Measurements from ENCODE around the gene WASF3. TPM values are rescaled to one million over a fixed set of nuclear protein-coding genes. Genes with fewer than 3 reads are reported as not detected.

Gene WASF3
- total and polyA plus RNA-seq, 4 donors = 4.9 to 14.4 (median 8.3) TPM

GRCh38 chr13:26619358-26619757 is 61.9 kb downstream of the WASF3 start:
- ATAC-seq (ENCODE audit: insufficient read depth, low FRiP score) (no peak), DNase-seq (no peak)
- TF ChIP-seq CTCF (IDR thresholded peaks at IDR 0.05; ENCODE audit: control extremely low read depth, extremely low read depth) = no peak
- H3K36me3 ChIP-seq (ENCODE audit: control insufficient read depth in 4 of 4, insufficient read depth in 4 of 4, low read length in 4 of 4) = peaks cover 0 to 10% (median 1%) of the 10 kb centered on the region in 4 donors
- H3K4me1 ChIP-seq (ENCODE audit: control insufficient read depth in 5 of 5, insufficient read depth in 5 of 5, low read length in 5 of 5) = no peaks in the 10 kb centered on the region
- H3K9me3 ChIP-seq (ENCODE audit: control insufficient read depth in 4 of 4, insufficient read depth in 3 of 4, low read length in 3 of 4) = peaks cover 2 to 11% (median 5%) of the 10 kb centered on the region in 4 donors
- H3K27ac ChIP-seq (ENCODE audit: low read depth in 1 of 2, low read length in 1 of 2) = no peak overlapping the region
- no peak overlapping the region for H3K9ac ChIP-seq (ENCODE audit: insufficient read depth in 1 of 2, low read length in 2 of 2)
- H3K4me3 ChIP-seq = no peak overlapping the region
- WGBS, 2 donors = 61 to 67% methylated on average over 2 of the region's 2 CpGs
- H3K27me3 ChIP-seq (ENCODE audit: control insufficient read depth in 3 of 3, insufficient read depth in 3 of 3, low read length in 2 of 3) = no peaks in the 10 kb centered on the region

- H3K9ac ChIP-seq (ENCODE audit: insufficient read depth in 1 of 2, low read length in 2 of 2) = no peak overlapping the region
- ATAC-seq (ENCODE audit: insufficient read depth, low FRiP score) (no peak), DNase-seq (no peak)
- no peak overlapping the region for H3K27ac ChIP-seq (ENCODE audit: low read depth in 1 of 2, low read length in 1 of 2)
- WGBS, 2 donors = 83 to 86% methylated on average over 4 of the region's 4 CpGs
- H3K4me1 ChIP-seq (ENCODE audit: control insufficient read depth in 5 of 5, insufficient read depth in 5 of 5, low read length in 5 of 5) = no peaks in the 10 kb centered on the region
- no peaks in the 10 kb centered on the region for H3K27me3 ChIP-seq (ENCODE audit: control insufficient read depth in 3 of 3, insufficient read depth in 3 of 3, low read length in 2 of 3)
- peaks cover 2 to 17% (median 7%) of the 10 kb centered on the region in 4 donors for H3K9me3 ChIP-seq (ENCODE audit: control insufficient read depth in 4 of 4, insufficient read depth in 3 of 4, low read length in 3 of 4)
- TF ChIP-seq CTCF (IDR thresholded peaks at IDR 0.05; ENCODE audit: control extremely low read depth, extremely low read depth) = no peak
- H3K4me3 ChIP-seq = no peak overlapping the region
- H3K36me3 ChIP-seq (ENCODE audit: control insufficient read depth in 4 of 4, insufficient read depth in 4 of 4, low read length in 4 of 4) = peaks cover 0 to 10% (median 2%) of the 10 kb centered on the region in 4 donors
Measured at GRCh38 chr13:26621731-26622401, 64.4 kb downstream of the WASF3 start.

GRCh38 chr13:26623125-26623524 is 65.6 kb downstream of the WASF3 start:
- H3K4me3 ChIP-seq = no peak overlapping the region
- peaks cover 2 to 17% (median 7%) of the 10 kb centered on the region in 4 donors for H3K9me3 ChIP-seq (ENCODE audit: control insufficient read depth in 4 of 4, insufficient read depth in 3 of 4, low read length in 3 of 4)
- no peak overlapping the region for H3K9ac ChIP-seq (ENCODE audit: insufficient read depth in 1 of 2, low read length in 2 of 2)
- no peak for TF ChIP-seq CTCF (IDR thresholded peaks at IDR 0.05; ENCODE audit: control extremely low read depth, extremely low read depth)
- WGBS, 2 donors = 88 to 92% methylated on average over 3 of the region's 3 CpGs
- H3K27me3 ChIP-seq (ENCODE audit: control insufficient read depth in 3 of 3, insufficient read depth in 3 of 3, low read length in 2 of 3) = no peaks in the 10 kb centered on the region
- no peak for DNase-seq
- no peaks in the 10 kb centered on the region for H3K4me1 ChIP-seq (ENCODE audit: control insufficient read depth in 5 of 5, insufficient read depth in 5 of 5, low read length in 5 of 5)
- H3K36me3 ChIP-seq (ENCODE audit: control insufficient read depth in 4 of 4, insufficient read depth in 4 of 4, low read length in 4 of 4) = peaks cover 0 to 7% (median 2%) of the 10 kb centered on the region in 4 donors
- ATAC-seq (ENCODE audit: insufficient read depth, low FRiP score) = no peak
- no peak overlapping the region for H3K27ac ChIP-seq (ENCODE audit: low read depth in 1 of 2, low read length in 1 of 2)

All from lung (tissue), 12 donors.